Lower leg skin (tissue), 3 donors: ENCODE measurements around the gene IGFBP1.
"Not testable (repeated sequence)": the region's sequence is repeated elsewhere in the genome, so short reads cannot be mapped to it uniquely, and the experiment has no call there.

Experiments
- POLR2A ChIP-seq, 2 donors: fragments of 450-650 bp; IDR thresholded peaks; one replicate each; pipeline ENCODE4 v1.6.1; 2016 to 2017; ENCODE audit warnings: antibody characterized with exemption in 2 of 2, mild to moderate bottlenecking in 1 of 2, moderate library complexity in 1 of 2
- TF ChIP-seq, protein P1 (sequence below), 3 donors: fragments of 450-650 bp; IDR thresholded peaks; one replicate each; pipeline ENCODE4 v1.5.1; 2016; ENCODE audit warnings: antibody characterized with exemption in 3 of 3, mild to moderate bottlenecking in 3 of 3, moderate library complexity in 2 of 3

DNA sequence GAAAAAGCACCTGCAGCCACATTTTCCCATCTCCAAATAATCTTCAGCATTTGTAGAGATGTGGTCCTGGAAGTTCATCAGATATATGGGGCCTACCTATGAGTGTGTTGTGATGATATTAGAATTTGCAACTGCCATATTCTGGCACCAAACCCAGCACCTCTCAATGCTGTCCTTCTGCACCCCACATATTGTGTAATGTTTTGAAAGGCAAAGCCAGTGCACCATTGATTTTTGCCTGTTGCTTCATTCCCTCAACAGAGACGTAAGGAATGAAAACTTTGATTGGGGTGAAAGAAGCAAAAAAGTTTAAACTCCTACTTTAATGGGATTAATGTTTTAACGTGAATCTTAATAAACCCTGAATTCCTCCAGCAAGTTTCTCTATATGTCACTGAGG, 49.4 kb upstream of the IGFBP1 start:
- TF ChIP-seq POLR2A (IDR thresholded peaks at IDR 0.05), result not testable (repeated sequence)
- TF ChIP-seq, protein P1, sequence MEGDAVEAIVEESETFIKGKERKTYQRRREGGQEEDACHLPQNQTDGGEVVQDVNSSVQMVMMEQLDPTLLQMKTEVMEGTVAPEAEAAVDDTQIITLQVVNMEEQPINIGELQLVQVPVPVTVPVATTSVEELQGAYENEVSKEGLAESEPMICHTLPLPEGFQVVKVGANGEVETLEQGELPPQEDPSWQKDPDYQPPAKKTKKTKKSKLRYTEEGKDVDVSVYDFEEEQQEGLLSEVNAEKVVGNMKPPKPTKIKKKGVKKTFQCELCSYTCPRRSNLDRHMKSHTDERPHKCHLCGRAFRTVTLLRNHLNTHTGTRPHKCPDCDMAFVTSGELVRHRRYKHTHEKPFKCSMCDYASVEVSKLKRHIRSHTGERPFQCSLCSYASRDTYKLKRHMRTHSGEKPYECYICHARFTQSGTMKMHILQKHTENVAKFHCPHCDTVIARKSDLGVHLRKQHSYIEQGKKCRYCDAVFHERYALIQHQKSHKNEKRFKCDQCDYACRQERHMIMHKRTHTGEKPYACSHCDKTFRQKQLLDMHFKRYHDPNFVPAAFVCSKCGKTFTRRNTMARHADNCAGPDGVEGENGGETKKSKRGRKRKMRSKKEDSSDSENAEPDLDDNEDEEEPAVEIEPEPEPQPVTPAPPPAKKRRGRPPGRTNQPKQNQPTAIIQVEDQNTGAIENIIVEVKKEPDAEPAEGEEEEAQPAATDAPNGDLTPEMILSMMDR (IDR thresholded peaks at IDR 0.05), result not testable (repeated sequence)
